HG02973 (cell line): ENCODE measurements around the gene NEK10.

Experiments
- ATAC-seq: cut with Tn5 transposase; IDR thresholded peaks from one replicate; pipeline ENCODE4 v1.9.1; 2021; ENCODE audit warnings: moderate library complexity; ENCODE audit not compliant: unreplicated experiment

NEK10 gene

DNA sequence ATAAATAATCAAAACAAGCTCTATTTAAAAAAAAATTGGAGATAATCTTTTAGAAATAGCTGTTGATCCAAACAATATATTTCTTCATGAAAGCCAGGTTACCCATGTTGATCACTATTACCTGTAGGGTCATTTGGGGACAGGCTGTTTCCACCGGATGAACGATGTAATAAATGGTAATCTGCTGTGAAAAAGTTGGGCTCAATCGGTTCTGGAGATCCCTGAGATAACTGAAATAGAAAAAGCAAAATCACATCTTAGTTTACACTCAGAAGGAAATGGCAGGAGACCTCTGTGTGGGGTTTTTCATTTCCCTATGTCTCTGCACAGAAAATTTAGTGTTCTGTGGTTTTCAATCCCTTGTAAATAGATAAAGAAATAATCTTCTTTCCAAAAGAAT, 249.5 kb downstream of the NEK10 start:
- ATAC-seq = no peak

- ATAC-seq = no peak
Observed at GRCh38 chr3:27115352-27115751, 253.8 kb downstream of the NEK10 start.

GRCh38 chr3:27114684-27115083, 254.5 kb downstream of the NEK10 start:
- no peak for ATAC-seq

- ATAC-seq = no peak
Observed at GRCh38 chr3:27114129-27114528, 255.1 kb downstream of the NEK10 start.

DNA sequence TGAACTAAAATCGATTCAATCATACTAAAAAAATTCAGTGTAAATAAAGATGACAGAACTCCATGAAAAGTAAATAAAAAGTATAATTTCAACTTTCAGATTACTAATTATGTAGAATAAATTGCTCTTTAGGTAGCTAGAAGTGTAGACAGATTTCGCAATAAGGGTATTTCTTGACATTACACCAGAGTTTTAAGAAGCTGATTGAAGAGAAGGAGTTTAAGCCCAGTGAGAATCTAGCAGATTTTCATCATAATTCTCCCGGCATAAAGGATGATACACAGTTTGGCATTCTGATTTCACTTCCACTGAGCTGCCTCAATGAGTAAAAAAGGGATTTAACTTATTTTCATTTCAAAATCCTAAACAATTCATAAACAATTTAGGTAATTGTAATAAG, 259.2 kb downstream of the NEK10 start:
- no peak for ATAC-seq

DNA sequence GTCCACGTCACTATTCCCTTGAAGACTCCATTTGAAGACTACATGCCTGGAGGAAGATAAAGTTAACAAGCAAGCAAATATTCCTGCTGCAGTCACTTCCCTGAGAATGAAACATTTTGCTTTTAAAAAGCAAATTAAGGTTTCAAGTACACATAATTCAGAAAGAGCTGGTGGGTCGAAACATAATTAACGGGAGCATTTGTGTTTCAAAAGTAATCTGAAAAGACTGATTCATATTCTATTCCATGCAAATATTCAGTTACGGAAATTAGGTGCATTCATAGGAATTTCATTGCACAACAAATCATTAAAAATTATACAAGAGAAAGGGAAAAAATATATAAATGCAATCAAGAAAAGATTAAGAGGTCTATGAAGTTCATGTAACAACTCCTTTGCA, 260.9 kb downstream of the NEK10 start:
- no peak for ATAC-seq

GRCh38 chr3:27105904-27106303, 263.3 kb downstream of the NEK10 start:
- no peak for ATAC-seq

DNA sequence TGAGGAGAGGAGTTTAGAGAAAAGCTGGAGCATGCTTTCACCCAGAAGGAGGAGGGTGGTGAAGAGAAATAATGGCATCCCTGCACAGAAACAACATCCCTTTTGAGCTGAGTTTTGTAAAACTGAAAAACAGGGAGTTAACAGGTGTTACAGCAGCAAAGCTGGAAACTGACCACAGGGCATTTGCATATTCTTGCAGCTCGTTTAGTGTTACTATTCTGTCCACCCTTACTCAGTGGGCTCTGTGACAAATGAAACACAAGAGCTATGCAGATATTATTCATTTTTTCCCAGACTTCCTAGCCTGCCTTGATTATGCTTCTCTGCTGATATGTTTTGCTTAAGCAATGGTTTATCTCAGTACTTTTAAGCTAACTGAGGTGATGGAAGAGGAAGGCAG, 272.0 kb downstream of the NEK10 start:
- ATAC-seq = no peak

DNA sequence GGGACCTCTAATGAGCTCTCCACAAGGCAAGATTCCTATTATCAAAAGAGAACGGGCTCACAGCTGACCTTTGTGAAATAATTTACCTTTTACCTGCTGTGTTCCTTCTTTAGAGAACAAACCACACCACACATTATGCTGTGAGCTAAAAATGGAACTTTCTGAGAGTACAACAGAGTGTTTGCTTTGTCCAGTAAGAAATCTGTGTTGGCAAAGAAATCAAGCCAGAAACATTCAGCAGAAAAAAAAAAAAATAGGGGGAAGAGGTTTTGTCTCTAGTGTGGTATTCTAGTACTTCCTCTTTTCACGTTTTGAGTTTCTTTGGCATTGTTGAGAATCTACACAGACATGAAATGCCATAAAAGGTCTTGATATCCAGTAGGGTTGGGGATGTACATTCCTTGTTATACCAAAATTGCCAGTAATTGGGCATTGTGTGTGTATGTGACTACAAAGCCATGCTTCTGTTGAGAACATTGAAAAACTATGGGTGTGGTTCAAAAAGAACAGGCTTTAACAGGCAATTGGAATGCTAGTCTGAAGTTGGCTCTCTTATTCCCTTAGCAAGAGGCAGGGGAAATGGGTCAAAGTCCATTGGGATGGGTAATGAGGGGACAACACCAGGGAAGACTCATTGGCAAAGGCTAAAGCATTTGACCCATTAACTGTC, 273.5 kb downstream of the NEK10 start:
- ATAC-seq = no peak

GRCh38 chr3:27094721-27095120, 274.5 kb downstream of the NEK10 start:
- no peak for ATAC-seq

- ATAC-seq = no peak
Observed at GRCh38 chr3:27093771-27094170, 275.4 kb downstream of the NEK10 start.

GRCh38 chr3:27090275-27091041, 278.7 kb downstream of the NEK10 start:
- ATAC-seq = no peak

- no peak for ATAC-seq
Observed at GRCh38 chr3:27089645-27090044, 279.5 kb downstream of the NEK10 start.

DNA sequence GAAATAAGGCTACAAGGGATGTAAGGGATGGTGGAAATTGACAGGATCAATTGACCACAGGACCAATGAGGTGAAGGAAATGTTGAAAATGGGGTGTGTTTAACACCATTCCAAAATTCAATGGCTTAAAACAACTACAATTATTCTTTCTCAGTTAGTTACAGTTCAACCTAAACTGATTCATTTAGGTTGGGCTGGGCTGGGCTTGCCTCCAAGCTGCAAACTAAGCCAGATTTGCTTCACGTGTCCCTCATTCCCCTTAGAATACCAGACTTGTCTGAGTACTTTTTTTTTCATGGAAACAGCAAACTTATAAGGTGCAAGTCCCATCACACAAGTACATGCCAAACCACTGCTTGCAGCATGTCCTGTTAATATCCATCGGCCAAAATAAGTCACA, 280.1 kb downstream of the NEK10 start:
- ATAC-seq = no peak

DNA sequence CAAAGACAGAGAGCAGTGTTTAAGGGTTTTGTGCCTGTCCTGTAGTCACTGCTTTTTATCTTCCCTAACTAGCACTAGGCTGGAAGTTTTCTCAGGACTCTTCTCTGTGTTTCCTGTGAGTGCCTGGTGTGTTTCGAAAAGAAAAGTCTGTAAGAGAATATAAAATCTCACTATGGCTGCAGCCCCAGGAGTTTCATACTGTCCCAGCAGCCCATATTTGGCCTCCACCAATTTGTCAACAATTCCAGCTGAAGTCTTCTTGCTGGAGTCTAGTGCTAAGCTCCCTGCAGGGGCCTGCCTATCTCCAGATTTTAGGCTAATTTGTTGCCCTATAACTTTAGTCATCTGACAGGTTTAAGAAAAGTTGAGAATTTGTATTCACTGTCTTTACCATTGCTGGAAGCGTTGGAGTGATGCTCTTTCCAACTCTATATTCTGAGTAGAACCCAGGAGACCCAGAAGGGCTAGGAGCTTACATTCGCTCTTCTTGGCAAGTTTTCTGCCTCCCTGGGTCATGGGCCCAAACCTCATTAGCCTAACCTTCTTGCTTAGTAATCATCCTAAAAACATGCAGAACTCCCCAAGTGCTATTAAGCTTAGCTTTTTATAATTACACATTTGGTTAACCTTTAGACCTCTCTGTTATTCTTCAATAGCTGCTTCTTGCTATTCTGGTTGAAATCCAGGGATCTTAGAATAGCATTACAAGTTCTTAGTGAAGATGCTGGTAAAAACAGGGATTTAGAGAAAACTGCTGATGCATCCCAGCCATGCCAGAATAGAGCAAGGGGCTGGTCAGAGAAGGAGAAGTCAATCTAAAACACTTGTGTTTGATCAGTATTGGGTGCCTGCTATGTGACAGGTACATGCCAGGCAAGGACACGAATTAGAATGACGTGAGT, 283.1 kb downstream of the NEK10 start:
- no peak for ATAC-seq

DNA sequence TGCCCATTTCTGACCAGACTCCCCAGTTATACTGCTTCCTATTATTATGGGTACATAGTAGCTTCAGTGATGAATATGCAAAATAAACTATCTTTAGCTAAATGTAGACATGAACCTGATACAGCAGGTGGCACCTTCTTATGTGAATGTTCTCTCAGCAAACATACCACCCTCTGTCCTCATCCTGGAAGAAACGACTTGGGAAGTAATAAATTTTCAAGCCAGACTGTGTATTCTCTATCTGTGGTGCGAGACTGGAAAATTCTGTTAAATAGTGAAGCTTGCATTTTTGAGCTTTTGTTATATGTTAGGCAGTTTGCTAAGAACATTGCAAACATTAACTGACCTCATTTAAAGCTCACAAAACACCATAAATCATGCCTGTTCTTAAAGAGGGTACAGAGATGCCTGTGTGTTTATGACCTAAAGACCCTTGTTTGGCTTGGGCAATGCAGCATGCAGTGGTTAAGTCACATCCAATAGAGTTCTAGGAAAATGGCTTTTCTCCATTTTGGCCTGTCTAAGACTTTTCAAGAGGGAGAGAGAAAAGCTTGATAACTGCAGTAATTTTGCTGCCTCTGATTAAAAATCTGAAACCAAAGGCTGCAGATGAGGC, 287.1 kb downstream of the NEK10 start:
- ATAC-seq = no peak

DNA sequence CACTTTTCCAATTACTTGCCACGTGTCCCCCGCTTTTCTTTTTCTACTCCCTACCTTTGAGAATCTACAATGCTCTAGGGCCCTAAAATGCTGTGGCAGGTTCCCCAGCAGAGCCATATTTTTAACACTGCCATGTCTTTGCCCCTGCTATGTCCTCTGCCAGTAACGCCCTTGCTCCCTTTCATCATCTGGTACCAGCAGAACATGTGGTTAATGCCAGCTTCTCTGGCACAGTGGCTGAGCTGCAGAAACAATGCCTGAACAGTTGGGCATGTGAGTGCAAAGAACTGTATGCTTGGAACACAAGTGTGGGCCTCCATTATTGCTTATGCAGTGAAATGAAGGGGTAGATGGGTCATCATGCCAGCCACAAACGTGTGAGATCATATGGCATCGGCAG, 287.6 kb downstream of the NEK10 start:
- ATAC-seq = no peak

DNA sequence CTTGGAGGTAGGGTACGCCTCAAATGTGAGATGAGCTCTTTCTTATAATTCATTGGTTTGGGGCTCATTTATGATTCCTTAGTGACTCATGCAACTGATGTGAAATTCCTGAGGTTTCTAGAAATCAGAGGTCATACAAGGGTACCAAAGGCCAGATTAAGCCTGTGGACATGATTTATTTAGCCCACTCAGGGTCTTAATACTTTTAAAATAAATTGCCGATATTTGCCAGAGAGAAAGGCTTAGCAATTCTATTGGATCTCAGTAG, 289.0 kb downstream of the NEK10 start:
- no peak for ATAC-seq

DNA sequence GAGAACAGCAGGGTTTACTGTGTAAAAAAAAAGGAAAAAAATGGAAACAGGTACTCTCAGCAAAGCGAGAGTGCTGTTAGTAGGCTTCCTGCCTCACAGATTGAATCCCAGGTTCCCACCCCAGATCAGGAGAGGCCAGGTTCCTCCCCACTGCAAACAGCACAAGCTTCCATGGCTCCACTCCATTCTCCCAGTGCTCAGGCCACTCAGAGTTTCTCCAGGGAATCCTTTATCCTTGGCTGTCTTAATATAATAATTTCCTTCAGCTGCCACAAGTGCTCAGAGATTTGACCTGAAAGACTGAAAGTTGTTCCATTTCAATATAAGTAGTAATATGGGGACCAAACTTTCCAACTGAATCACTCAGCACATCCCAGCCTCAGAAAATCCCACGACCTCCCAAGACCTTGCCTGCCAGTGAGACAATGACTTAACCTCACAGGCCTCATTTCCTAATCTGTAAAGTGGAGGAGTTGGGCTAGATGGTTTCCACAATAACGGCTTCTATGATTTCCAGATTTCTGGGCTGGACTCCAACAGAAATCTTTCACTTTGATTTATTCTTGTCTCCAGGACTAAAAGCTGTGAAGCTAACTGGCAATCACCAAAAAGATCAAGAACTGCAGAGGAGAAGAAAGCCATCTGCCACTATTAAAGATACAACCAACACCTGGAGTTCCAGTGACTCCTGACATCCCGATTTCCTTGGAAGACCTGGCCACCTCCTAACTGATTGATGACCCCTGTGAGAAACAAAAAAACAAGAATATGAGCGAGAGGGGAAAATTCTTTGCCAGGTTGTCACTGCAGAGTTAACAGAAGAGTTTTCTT, 289.5 kb downstream of the NEK10 start:
- no peak for ATAC-seq

- no peak for ATAC-seq
Observed at GRCh38 chr3:27078246-27078913, 290.8 kb downstream of the NEK10 start.
